Stimulated activated CD4-positive, alpha-beta T cell treated with anti-CD3 and anti-CD28 coated beads, TNF-alpha, amount 100 ng/mL, for 24 hours (primary cell): ENCODE measurements around the gene CCL1.

Experiments used
- DNase-seq, 3 experiments: peaks; one replicate each; pipeline ENCODE4 v3.0.0-alpha.2; 2020; ENCODE audit warnings: low read depth in 3 of 3

The CCL1 gene

DNA sequence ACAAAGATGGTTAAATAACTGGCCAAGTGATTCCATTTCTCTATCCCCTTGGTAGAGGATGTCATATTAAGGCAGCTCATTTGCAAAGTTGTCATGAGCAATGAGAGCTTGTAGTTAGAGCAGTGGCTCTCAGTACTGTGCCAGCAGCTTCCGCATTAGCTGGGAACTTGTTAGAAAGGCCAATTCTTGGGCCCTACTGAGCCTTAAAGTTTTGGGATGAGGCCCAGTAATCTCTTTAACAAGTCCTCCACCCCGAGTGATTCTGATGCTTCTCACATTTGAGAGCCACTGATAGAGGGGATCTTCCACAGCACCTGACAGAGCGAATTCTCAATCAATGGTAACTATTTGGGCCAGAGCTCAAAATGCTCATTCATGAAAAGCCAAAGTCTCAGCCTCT is 20.2 kb upstream of the CCL1 start:
- no peak for DNase-seq

DNA sequence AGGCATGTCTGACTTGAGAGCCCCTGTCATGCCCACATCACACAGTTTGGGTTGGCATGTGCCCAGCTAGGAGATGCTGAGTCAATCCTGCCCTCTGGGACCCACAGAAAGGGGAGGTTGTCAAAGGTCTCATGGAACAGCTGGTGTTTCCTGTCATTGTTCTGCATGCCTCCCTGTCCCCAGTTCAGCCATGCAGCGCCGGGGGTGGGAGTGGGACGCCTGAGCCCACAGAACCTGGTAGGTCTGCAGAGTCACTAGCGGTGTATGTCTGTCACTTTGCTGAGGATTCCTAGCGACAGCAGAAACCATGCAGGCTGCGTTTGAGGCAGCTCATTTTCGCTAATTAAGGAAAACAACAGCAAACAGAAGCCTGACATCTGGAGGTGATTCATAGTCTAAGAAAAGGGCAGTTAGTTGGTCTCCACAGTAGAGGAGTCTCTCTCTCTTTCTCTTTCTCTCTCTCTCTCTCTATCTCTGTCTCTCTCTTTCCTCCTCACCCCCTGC is 19.6 kb upstream of the CCL1 start:
- DNase-seq, result peak in 2 of 3 experiments; percentile 0 to 46

DNA sequence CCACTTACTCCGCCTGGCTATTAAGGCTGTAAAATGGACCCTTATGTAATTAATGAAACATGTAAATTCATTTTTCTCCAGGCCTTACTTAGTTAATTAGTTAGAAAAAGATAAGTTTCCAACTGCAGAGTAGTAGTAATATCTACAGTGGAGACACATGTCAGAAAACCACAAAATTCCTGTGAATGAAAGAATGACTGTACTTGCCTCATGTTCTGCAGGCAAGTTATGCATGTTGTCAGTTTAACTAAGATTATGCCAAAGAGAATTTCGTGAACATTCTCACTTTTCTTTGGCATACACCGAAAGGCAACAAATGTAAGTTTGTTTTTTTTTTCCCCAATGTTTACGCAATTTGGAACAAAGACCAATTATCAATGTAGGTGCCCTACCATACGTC is 16.8 kb upstream of the CCL1 start:
- no peak for DNase-seq

- DNase-seq, result peak in 1 of 3 experiments; percentile 17
These were observed 15.7 kb upstream of the CCL1 start for GRCh38 chr17:34378664-34379101.

DNA sequence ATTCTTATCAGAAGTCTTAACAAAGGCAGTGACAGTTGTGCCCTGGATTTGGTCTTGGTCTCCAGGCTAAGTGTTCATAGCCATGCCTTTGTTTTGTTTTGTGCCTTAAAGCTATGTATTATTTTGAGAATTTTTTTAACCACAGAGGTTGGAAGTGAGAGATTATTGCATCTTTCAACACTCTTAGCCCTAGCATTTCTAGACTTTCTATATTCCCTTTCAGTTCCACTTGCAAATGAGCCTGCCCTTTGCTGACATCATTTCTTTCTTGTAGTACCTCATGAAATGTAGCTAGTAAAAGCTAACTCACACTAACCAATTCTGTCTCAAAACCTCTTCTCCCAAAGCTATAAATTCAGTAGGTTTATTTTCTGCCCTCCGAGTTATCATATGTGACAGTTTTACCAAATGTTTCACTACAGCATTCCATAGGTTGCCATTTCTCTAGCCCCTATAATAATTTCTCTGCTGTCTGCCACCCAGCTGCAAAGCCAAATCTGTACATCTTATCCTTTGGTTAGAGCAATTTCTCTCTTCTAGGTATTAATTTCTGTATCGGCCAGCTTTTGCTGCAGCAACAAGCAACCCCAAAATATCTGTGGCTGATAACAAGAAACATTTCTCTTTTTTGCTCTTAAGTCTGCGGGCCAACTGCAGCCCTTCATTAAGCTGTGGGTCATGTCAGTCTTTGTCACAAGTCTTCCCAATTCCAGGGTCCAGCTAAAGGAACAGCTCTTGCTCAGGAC is 14.2 kb upstream of the CCL1 start:
- DNase-seq, result no peak

- DNase-seq, result no peak
These were observed 12.5 kb upstream of the CCL1 start for GRCh38 chr17:34375426-34375997.

GRCh38 chr17:34374457-34374856 is 11.4 kb upstream of the CCL1 start:
- no peak for DNase-seq

- no peak for DNase-seq
These were observed 8.5 kb upstream of the CCL1 start for GRCh38 chr17:34371405-34372100.

DNA sequence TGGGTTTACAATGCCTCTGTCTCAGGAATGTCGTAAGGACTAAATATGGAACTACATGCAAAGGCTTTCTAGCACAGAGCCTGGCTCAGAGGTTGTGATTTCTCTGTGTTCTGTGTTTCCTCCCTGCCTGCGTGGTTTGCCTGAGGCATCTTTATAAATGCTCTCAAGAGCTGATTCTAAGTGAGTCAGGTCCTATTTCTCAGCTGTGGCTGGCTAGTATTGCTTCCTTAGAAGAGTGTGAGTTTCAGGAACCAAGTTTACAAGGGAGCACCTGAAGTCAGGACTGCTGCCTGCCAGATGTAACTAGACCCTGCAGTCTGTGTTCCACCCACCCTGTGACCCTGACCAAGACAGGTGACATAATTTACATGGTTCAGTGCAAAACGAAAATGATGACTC is 8.0 kb upstream of the CCL1 start:
- no peak for DNase-seq

- DNase-seq, result no peak
These were observed 7.5 kb upstream of the CCL1 start for GRCh38 chr17:34370376-34370996.

DNA sequence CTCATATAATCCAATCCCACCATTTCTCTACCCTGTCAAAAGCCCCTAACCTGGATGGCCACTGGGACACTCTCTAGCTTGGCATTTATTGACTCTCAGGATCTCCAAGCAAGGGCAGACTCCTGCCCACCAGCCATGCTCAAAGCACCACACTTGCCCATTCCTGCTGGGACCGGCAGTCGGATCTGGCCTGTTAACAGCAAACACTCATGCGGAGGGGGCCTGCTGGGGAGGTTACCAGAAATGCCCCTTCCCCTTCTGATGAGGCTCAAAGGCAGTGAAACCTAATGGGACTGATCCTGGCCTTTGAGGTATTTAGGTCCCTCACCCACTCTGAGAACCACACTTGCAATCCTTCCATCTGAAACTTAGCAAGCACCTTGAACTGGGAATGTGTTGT is 6.5 kb upstream of the CCL1 start:
- DNase-seq, result no peak

DNA sequence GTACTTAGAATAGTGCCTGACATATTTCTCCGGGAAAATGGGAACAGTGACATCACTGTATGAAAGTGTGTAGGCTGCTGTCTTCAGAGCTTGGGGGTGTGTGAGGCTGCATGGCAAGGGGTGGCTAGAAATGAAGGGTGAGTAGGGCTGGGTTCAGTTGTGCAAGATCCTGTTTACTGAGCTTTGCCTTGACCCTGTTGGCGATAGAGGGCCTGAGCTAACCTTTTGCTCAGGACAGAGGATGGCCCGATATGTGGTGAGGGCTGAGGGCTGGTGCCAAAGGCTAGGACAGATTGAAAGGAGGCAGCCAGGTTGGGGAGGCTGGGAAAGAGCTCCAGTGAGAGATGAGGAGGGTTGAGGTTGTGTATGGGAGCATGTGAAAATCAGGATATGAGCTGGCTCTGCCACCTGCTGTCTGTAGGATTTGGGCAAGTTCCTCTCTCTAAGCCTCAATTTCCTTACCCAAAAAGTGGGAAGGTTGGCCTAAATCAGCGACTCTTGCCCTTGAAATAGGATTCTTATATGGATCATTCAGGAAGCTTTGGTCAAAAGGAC is 6.0 kb upstream of the CCL1 start:
- DNase-seq, result no peak

GRCh38 chr17:34368196-34368945 is 5.3 kb upstream of the CCL1 start:
- no peak for DNase-seq

- DNase-seq, result no peak
These were observed 4.6 kb upstream of the CCL1 start for GRCh38 chr17:34367486-34368195.

- DNase-seq, result no peak
These were observed 3.6 kb upstream of the CCL1 start for GRCh38 chr17:34366529-34367107.

DNA sequence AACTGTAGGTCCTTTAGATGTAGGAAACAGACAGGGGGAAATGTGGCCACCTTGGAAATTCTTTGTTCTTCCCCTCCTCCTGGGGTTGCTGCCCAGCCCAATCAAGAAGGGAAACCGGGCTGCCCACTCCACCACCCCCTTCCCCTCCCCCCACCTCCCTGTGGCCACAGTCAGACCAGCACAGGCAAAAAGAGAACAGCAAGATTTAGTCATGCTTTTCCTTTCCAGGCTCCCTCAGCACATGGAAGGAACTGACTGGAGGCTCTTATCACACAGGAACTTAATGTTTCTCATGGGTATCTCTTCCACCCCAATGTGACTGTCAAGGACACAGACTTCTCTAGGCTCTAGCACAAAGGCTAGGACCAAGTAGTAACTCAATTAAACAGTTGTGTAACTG is 3.0 kb upstream of the CCL1 start:
- DNase-seq, result no peak

DNA sequence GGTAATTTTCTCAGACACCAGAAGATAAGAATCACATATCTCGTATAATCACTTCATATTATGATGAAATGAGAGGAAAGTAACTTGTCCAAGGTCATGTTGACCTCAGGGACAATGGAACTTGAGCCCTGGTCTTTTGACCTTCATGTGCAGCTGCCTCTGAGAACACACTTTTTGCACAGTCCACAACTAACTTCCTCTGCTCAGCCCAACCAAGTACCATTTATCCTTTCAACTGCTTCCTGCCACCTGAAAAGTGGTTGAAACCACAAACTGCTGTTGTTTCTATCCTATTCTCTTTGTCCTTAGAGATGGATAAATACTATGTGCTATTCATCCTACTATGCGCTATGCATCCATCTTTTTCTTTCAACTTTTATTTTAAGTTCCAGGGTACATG is 2.3 kb upstream of the CCL1 start:
- no peak for DNase-seq

DNA sequence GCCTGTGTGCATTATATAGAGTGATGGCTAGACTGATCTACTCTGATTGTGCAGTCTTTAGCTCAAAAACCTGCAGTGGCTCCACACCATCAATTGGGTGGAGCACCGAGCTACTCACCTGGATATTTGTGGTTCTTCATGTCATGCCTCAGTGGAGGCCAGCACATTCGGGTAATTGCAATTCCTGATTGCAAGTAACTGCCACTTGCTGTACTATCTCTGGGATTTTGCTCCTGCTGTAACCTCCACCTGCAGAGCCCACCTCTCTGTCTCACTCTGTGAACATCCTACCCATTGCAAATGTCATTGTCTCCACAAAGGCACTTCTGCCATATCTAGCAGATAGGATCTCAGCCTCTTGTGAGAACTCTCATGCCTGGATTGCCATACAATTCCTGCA is 1.7 kb upstream of the CCL1 start:
- no peak for DNase-seq

DNA sequence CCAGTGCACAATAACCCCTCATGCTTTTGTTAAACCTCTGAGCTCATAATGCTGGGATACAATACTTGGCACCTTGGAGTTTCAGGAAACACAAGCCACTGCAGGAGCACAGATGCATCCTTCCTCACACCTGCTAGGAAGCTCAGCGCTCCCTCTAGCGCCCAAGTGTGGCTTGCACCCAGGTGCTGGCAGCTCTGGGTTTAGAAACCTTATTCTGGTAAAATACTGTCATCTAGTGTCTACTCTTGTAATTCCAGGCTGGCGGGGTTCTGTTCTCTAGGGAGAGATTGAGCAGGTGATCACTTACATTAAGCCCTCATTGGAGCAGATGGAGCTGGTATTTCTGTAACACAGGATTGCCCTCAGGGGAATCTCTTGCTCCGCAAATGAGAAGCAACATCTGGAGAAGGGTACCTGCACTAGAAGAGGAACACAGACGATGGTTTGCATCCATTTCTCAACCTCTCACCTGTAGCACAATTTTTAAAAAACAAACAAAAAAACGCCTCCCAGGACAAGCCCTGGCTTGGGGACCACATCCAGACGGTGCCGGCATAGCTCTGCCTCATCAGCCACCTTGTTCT is 1.5 kb downstream of the CCL1 start:
- DNase-seq, result peak; percentile 28 to 77 (median 43)
